Motor neuron (in vitro differentiated cells): Measurements from ENCODE around the gene CYSLTR2. TPM values are rescaled to one million over a fixed set of nuclear protein-coding genes. Genes with fewer than 3 reads are reported as not detected.

ENCODE experiments used
- ATAC-seq, 8 experiments: fragments of 200-7000 bp; cut with Tn5 transposase; replicated peaks in 6 of 8; 2 replicates each; pipeline ENCODE4 v1.8.0; 2021; ENCODE audit warnings: mild to moderate bottlenecking in 8 of 8, moderate library complexity in 8 of 8
- H3K27ac ChIP-seq, 2 donors: fragments of 250-450 bp; sonication (Bioruptor Pico); 2 replicates each; pipeline ENCODE4 v1.9.0; 2021; ENCODE audit warnings: antibody characterized with exemption in 2 of 2, mild to moderate bottlenecking in 2 of 2, moderate library complexity in 1 of 2
- H3K4me1 ChIP-seq, 2 donors: fragments of 250-450 bp; sonication (Bioruptor Pico); replicated peaks in 1 of 2; 2 replicates each; pipeline ENCODE4 v1.6.1; 2021; ENCODE audit warnings: antibody characterized with exemption in 2 of 2, mild to moderate bottlenecking in 2 of 2, moderate library complexity in 1 of 2
- H3K4me3 ChIP-seq, 5 donors: fragments of 250-450 bp; sonication (Bioruptor Pico); 2 replicates each; pipeline ENCODE4 v1.9.0; 2021; ENCODE audit warnings: antibody characterized with exemption in 5 of 5, mild to moderate bottlenecking in 5 of 5, moderate library complexity in 4 of 5
- WGBS, 10 experiments: fragments of 450-650 bp; shearing (Covaris generic); methylation state at CpG; one replicate each; pipeline ENCODE4 v1.0.0; 2022; 5-methylcytosine and 5-hydroxymethylcytosine counted together
- in situ Hi-C, 9 experiments: fragments of 400-800 bp; cut with MboI; loops; one replicate each; pipeline ENCODE4 v1.15.0; 2021; ENCODE audit warnings: low sequenced_read_pairs in 9 of 9, low pct_unique_long_range_greater_than_20kb in 2 of 9; ENCODE audit not compliant: unreplicated experiment in 9 of 9
- total RNA-seq, 8 experiments: library from RNA; unstranded; fragments of 300-600 nt; gene quantifications; 2 replicates each; pipeline versions ENCODE4 v1.2.3 to v1.2.4, GENCODE V29; 2022

Gene CYSLTR2
- total RNA-seq: under 1 TPM in 6 of 8 experiments, not detected in 2; 0.05 to 0.33 (median 0.13) TPM

- WGBS, 10 experiments: 0 to 67% (median 37%) methylated on average over 1 of the region's 1 CpG; no CpG with 5 or more reads in 4 of the 10 experiments
- ATAC-seq: peak in 3 of 8 experiments; percentile 29 to 53 (median 39)
- Histone ChIP-seq H3K4me3 (no peak within 1 kb of the TSS), H3K27ac (no peak within 1 kb of the TSS), H3K4me1 (no peaks in the 10 kb centered on the region)
- in situ Hi-C loops: no loop called here
Measured at GRCh38 chr13:48653472-48653939, at the start of gene CYSLTR2. TSS of gene CYSLTR2 (plus strand) at chr13:48653929. CDS start at chr13:48706818, 52,889 bp downstream.

- in situ Hi-C loops: no loop called here
- peaks cover 0 to 5% of the 10 kb centered on the region in 2 donors for H3K4me1 ChIP-seq
- no peak overlapping the region for H3K27ac ChIP-seq
- peak in 5 of 8 experiments; percentile 45 to 96 (median 67) for ATAC-seq
- WGBS, 10 experiments: 0 to 67% (median 15%) methylated on average over 1 to 2 of the region's 2 CpGs; no CpG with 5 or more reads in 2 of the 10 experiments
- no peak overlapping the region for H3K4me3 ChIP-seq
Measured at GRCh38 chr13:48615049-48615448, 38.7 kb upstream of the CYSLTR2 start.

GRCh38 chr13:48618937-48619336 lies 34.8 kb upstream of the CYSLTR2 start:
- Histone ChIP-seq H3K27ac (no peak overlapping the region), H3K4me1 (peaks cover 0 to 5% of the 10 kb centered on the region in 2 donors), H3K4me3 (no peak overlapping the region)
- WGBS, 10 experiments: 80 to 100% (median 87%) methylated on average over 1 to 3 of the region's 3 CpGs; no CpG with 5 or more reads in 4 of the 10 experiments
- no peak for ATAC-seq
- in situ Hi-C loops: no loop called here

GRCh38 chr13:48621056-48621455 lies 32.7 kb upstream of the CYSLTR2 start:
- in situ Hi-C loops: no loop called here
- ATAC-seq: no peak

GRCh38 chr13:48624016-48624415 lies 29.7 kb upstream of the CYSLTR2 start:
- Histone ChIP-seq H3K27ac (no peak overlapping the region), H3K4me1 (no peaks in the 10 kb centered on the region), H3K4me3 (no peak overlapping the region)
- in situ Hi-C loops: no loop called here
- ATAC-seq: no peak
- 30 to 100% (median 86%) methylated on average over 1 to 4 of the region's 4 CpGs; no CpG with 5 or more reads in 1 of the 10 experiments for WGBS, 10 experiments

More at GRCh38 chr13:48621056-48621455, 32.7 kb upstream of the CYSLTR2 start:
- Histone ChIP-seq H3K4me3 (no peak overlapping the region), H3K4me1 (no peaks in the 10 kb centered on the region), H3K27ac (no peak overlapping the region)
- 0 to 75% (median 33%) methylated on average over 1 to 3 of the region's 3 CpGs; no CpG with 5 or more reads in 2 of the 10 experiments for WGBS, 10 experiments

- Histone ChIP-seq H3K4me1 (no peaks in the 10 kb centered on the region), H3K27ac (no peak overlapping the region), H3K4me3 (no peak overlapping the region)
- 8 to 89% (median 76%) methylated on average over 2 to 4 of the region's 4 CpGs; no CpG with 5 or more reads in 3 of the 10 experiments for WGBS, 10 experiments
- no peak for ATAC-seq
- in situ Hi-C loops: no loop called here
Measured at GRCh38 chr13:48624858-48625257, 28.9 kb upstream of the CYSLTR2 start.

- WGBS, 10 experiments: 48 to 100% (median 89%) methylated on average over 1 to 4 of the region's 4 CpGs; no CpG with 5 or more reads in 2 of the 10 experiments
- Histone ChIP-seq H3K27ac (no peak overlapping the region), H3K4me1 (no peaks in the 10 kb centered on the region), H3K4me3 (no peak overlapping the region)
- in situ Hi-C loops: no loop called here
- no peak for ATAC-seq
Measured at GRCh38 chr13:48625413-48626076, 28.2 kb upstream of the CYSLTR2 start.

GRCh38 chr13:48626077-48626449 lies 27.7 kb upstream of the CYSLTR2 start:
- Histone ChIP-seq H3K27ac (no peak overlapping the region), H3K4me3 (no peak overlapping the region), H3K4me1 (no peaks in the 10 kb centered on the region)
- in situ Hi-C loops: no loop called here
- 0 to 88% (median 40%) methylated on average over 1 of the region's 1 CpG; no CpG with 5 or more reads in 2 of the 10 experiments for WGBS, 10 experiments
- no peak for ATAC-seq

- H3K4me1 ChIP-seq: no peaks in the 10 kb centered on the region
- WGBS, 10 experiments: 0 to 100% (median 92%) methylated on average over 1 to 2 of the region's 2 CpGs; no CpG with 5 or more reads in 3 of the 10 experiments
- no peak overlapping the region for H3K4me3 ChIP-seq
- H3K27ac ChIP-seq: no peak overlapping the region
- no peak for ATAC-seq
- in situ Hi-C loops: no loop called here
Measured at GRCh38 chr13:48626726-48627451, 26.8 kb upstream of the CYSLTR2 start.

GRCh38 chr13:48629277-48629676 lies 24.5 kb upstream of the CYSLTR2 start:
- Histone ChIP-seq H3K27ac (no peak overlapping the region), H3K4me3 (no peak overlapping the region), H3K4me1 (no peaks in the 10 kb centered on the region)
- peak in 3 of 8 experiments; percentile 19 to 53 (median 43) for ATAC-seq
- 58 to 100% (median 88%) methylated on average over 1 to 4 of the region's 4 CpGs; no CpG with 5 or more reads in 4 of the 10 experiments for WGBS, 10 experiments
- in situ Hi-C loops: no loop called here

- ATAC-seq: no peak
- H3K4me3 ChIP-seq: no peak overlapping the region
- 67 to 100% (median 92%) methylated on average over 1 of the region's 1 CpG; no CpG with 5 or more reads in 6 of the 10 experiments for WGBS, 10 experiments
- no peak overlapping the region for H3K27ac ChIP-seq
- in situ Hi-C loops: no loop called here
- no peaks in the 10 kb centered on the region for H3K4me1 ChIP-seq
Measured at GRCh38 chr13:48630291-48630690, 23.4 kb upstream of the CYSLTR2 start.

GRCh38 chr13:48630773-48631172 lies 23.0 kb upstream of the CYSLTR2 start:
- no peak overlapping the region for H3K27ac ChIP-seq
- no peak overlapping the region for H3K4me3 ChIP-seq
- H3K4me1 ChIP-seq: no peaks in the 10 kb centered on the region
- no peak for ATAC-seq
- WGBS, 10 experiments: 24 to 100% (median 83%) methylated on average over 1 to 4 of the region's 4 CpGs; no CpG with 5 or more reads in 3 of the 10 experiments
- in situ Hi-C loops: no loop called here

- H3K4me3 ChIP-seq: no peak overlapping the region
- H3K27ac ChIP-seq: no peak overlapping the region
- in situ Hi-C loops: no loop called here
- peak in 1 of 8 experiments; percentile 59 for ATAC-seq
- H3K4me1 ChIP-seq: no peaks in the 10 kb centered on the region
- WGBS, 10 experiments: 11 to 100% (median 88%) methylated on average over 1 of the region's 1 CpG; no CpG with 5 or more reads in 3 of the 10 experiments
Measured at GRCh38 chr13:48631441-48631840, 22.3 kb upstream of the CYSLTR2 start.
